Measurements from ENCODE around the gene ATP1B3. TPM values are rescaled to one million over a fixed set of nuclear protein-coding genes. Genes with fewer than 3 reads are reported as not detected.

The ATP1B3 gene
- polyA plus RNA-seq, 1 donor (not counting 4 experiments of a cell fraction or from before 2014, with no cell fraction given) = 345 TPM

DNA sequence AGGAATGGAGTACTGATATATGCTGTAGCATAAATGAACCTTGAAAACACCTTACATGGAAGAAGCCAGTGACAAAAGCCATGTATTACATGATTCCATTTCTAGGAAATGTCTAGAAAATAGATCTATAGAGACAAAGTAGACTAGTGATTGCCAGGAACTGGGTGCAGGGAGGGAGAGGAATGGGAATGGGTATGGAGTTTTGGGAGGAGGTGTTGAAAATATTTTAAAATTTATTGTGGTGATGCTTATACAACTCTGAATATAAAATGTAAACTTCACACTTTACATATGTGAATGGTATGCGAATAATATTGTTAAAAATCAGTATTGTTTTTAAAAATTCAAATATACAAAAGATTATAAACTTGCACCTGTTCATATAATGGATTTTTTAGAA is 22.5 kb downstream of the ATP1B3 start:
- no peaks in the 10 kb centered on the region for H3K9me3 ChIP-seq (ENCODE audit: control insufficient read depth, low read depth, low read length)
- peaks cover 80% of the 10 kb centered on the region for H3K79me2 ChIP-seq (ENCODE audit: control insufficient read depth, insufficient read depth, low read length)
- H3K9me1 ChIP-seq (ENCODE audit: control insufficient read depth, extremely low read depth, insufficient read depth, low read length) = peaks cover 3% of the 10 kb centered on the region
- no peak overlapping the region for H2AFZ ChIP-seq (ENCODE audit: control insufficient read depth, low read length)
- no peak overlapping the region for H3K27ac ChIP-seq (ENCODE audit: control insufficient read depth, insufficient read depth, low read length)
- peaks cover 4% of the 10 kb centered on the region for H4K20me1 ChIP-seq (ENCODE audit: control insufficient read depth, extremely low read depth, insufficient read depth, low read length)
- H3K9ac ChIP-seq (ENCODE audit: control insufficient read depth, extremely low read depth, insufficient read depth, low read length) = no peak overlapping the region
- dilution Hi-C loops (cut with MboI; ENCODE audit: extremely low pct_ligation_motif_present, low sequenced_read_pairs) = no loop called here
- TF ChIP-seq EZH2 (IDR thresholded peaks at IDR 0.05; ENCODE audit: low read length) = no peak
- TF ChIP-seq, protein P1, sequence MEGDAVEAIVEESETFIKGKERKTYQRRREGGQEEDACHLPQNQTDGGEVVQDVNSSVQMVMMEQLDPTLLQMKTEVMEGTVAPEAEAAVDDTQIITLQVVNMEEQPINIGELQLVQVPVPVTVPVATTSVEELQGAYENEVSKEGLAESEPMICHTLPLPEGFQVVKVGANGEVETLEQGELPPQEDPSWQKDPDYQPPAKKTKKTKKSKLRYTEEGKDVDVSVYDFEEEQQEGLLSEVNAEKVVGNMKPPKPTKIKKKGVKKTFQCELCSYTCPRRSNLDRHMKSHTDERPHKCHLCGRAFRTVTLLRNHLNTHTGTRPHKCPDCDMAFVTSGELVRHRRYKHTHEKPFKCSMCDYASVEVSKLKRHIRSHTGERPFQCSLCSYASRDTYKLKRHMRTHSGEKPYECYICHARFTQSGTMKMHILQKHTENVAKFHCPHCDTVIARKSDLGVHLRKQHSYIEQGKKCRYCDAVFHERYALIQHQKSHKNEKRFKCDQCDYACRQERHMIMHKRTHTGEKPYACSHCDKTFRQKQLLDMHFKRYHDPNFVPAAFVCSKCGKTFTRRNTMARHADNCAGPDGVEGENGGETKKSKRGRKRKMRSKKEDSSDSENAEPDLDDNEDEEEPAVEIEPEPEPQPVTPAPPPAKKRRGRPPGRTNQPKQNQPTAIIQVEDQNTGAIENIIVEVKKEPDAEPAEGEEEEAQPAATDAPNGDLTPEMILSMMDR (optimal IDR thresholded peaks at IDR 0.05 in 1 of 3, IDR thresholded peaks at IDR 0.05 in 1 of 3, conservative IDR thresholded peaks at IDR 0.05 in 1 of 3; ENCODE audit: extremely low read depth in 1 of 3, insufficient read depth in 2 of 3, low read length in 3 of 3) = no peak
- DNase-seq (ENCODE audit: low read depth, low spot score) (no peak), FAIRE-seq (no peak)
- H3K4me2 ChIP-seq (ENCODE audit: control insufficient read depth, extremely low read depth, insufficient read depth, low read depth, low read length) = no peak overlapping the region
- peaks cover 7 to 9% of the 10 kb centered on the region in 2 experiments for H3K36me3 ChIP-seq (ENCODE audit: control insufficient read depth in 2 of 2, extremely low read depth in 1 of 2, insufficient read depth in 2 of 2, low read length in 2 of 2)
- H3K27me3 ChIP-seq (ENCODE audit: control insufficient read depth, extremely low read depth, insufficient read depth, low read length) = no peaks in the 10 kb centered on the region
- H3K4me1 ChIP-seq (ENCODE audit: control insufficient read depth, extremely low read depth, insufficient read depth, low read length) = peaks cover 14% of the 10 kb centered on the region
- no peak overlapping the region for H3K4me3 ChIP-seq (ENCODE audit: control insufficient read depth in 2 of 3, extremely low read depth in 1 of 3, insufficient read depth in 2 of 3, low read depth in 1 of 3, low read length in 3 of 3)

GRCh38 chr3:141900343-141900742 is 23.9 kb downstream of the ATP1B3 start:
- no peak overlapping the region for H3K4me3 ChIP-seq (ENCODE audit: control insufficient read depth in 2 of 3, extremely low read depth in 1 of 3, insufficient read depth in 2 of 3, low read depth in 1 of 3, low read length in 3 of 3)
- H2AFZ ChIP-seq (ENCODE audit: control insufficient read depth, low read length) = no peak overlapping the region
- H3K9me1 ChIP-seq (ENCODE audit: control insufficient read depth, extremely low read depth, insufficient read depth, low read length) = peaks cover 3% of the 10 kb centered on the region
- H3K36me3 ChIP-seq (ENCODE audit: control insufficient read depth in 2 of 2, extremely low read depth in 1 of 2, insufficient read depth in 2 of 2, low read length in 2 of 2) = peaks cover 9% of the 10 kb centered on the region in 2 experiments
- dilution Hi-C loops (cut with MboI; ENCODE audit: extremely low pct_ligation_motif_present, low sequenced_read_pairs) = no loop called here
- no peaks in the 10 kb centered on the region for H4K20me1 ChIP-seq (ENCODE audit: control insufficient read depth, extremely low read depth, insufficient read depth, low read length)
- peaks cover 14% of the 10 kb centered on the region for H3K4me1 ChIP-seq (ENCODE audit: control insufficient read depth, extremely low read depth, insufficient read depth, low read length)
- FAIRE-seq = no peak
- TF ChIP-seq EZH2 (IDR thresholded peaks at IDR 0.05; ENCODE audit: low read length) = no peak
- TF ChIP-seq, protein P1 (optimal IDR thresholded peaks at IDR 0.05 in 1 of 3, IDR thresholded peaks at IDR 0.05 in 1 of 3, conservative IDR thresholded peaks at IDR 0.05 in 1 of 3; ENCODE audit: extremely low read depth in 1 of 3, insufficient read depth in 2 of 3, low read length in 3 of 3) = no peak
- H3K27me3 ChIP-seq (ENCODE audit: control insufficient read depth, extremely low read depth, insufficient read depth, low read length) = no peaks in the 10 kb centered on the region
- DNase-seq (ENCODE audit: low read depth, low spot score) = no peak
- no peak overlapping the region for H3K27ac ChIP-seq (ENCODE audit: control insufficient read depth, insufficient read depth, low read length)
- H3K79me2 ChIP-seq (ENCODE audit: control insufficient read depth, insufficient read depth, low read length) = peaks cover 70% of the 10 kb centered on the region
- no peak overlapping the region for H3K9ac ChIP-seq (ENCODE audit: control insufficient read depth, extremely low read depth, insufficient read depth, low read length)
- no peak overlapping the region for H3K4me2 ChIP-seq (ENCODE audit: control insufficient read depth, extremely low read depth, insufficient read depth, low read depth, low read length)
- H3K9me3 ChIP-seq (ENCODE audit: control insufficient read depth, low read depth, low read length) = no peaks in the 10 kb centered on the region

Data from keratinocyte (primary cell).